ENCODE data around the gene KLHL14. TPM values are rescaled to one million over a fixed set of nuclear protein-coding genes. Genes with fewer than 3 reads are reported as not detected.

KLHL14 gene
- total RNA-seq, 1 donor from 2014 or later, result 7.0 TPM

DNA sequence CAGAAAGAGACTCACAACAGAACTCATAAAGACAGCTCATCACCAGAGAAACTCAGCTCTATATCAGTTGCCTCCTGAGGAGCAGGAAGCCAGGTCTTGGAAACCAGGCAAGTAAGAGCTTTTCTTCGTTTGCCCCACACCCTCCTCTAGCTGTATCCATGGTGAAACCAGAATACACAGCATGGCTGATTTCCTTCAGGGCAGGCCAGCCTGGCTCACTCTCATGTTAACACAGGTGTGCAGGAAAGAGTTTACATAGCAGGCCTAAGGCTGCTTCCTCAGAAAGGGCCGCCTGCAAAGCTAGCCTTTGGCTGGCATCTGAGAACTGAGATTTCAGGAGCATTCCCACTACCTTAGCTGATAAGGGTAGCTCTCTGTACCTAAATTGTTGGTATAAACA lies 65.7 kb downstream of the KLHL14 start:
- TF ChIP-seq, protein P1, sequence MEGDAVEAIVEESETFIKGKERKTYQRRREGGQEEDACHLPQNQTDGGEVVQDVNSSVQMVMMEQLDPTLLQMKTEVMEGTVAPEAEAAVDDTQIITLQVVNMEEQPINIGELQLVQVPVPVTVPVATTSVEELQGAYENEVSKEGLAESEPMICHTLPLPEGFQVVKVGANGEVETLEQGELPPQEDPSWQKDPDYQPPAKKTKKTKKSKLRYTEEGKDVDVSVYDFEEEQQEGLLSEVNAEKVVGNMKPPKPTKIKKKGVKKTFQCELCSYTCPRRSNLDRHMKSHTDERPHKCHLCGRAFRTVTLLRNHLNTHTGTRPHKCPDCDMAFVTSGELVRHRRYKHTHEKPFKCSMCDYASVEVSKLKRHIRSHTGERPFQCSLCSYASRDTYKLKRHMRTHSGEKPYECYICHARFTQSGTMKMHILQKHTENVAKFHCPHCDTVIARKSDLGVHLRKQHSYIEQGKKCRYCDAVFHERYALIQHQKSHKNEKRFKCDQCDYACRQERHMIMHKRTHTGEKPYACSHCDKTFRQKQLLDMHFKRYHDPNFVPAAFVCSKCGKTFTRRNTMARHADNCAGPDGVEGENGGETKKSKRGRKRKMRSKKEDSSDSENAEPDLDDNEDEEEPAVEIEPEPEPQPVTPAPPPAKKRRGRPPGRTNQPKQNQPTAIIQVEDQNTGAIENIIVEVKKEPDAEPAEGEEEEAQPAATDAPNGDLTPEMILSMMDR (IDR thresholded peaks at IDR 0.05; ENCODE audit: unreplicated experiment), result no peak
- no peaks in the 10 kb centered on the region for H3K9me3 Mint-ChIP-seq (ENCODE audit: low read depth)
- H3K27me3 Mint-ChIP-seq, result no peaks in the 10 kb centered on the region
- H3K4me1 Mint-ChIP-seq (ENCODE audit: low read depth), result peaks cover 1% of the 10 kb centered on the region
- no peak overlapping the region for H3K4me3 Mint-ChIP-seq (ENCODE audit: low read depth)
- no peak overlapping the region for H3K27ac Mint-ChIP-seq
- no peaks in the 10 kb centered on the region for H3K36me3 Mint-ChIP-seq (ENCODE audit: insufficient read depth)
- DNase-seq (ENCODE audit: low spot score, unreplicated experiment), result no peak

DNA sequence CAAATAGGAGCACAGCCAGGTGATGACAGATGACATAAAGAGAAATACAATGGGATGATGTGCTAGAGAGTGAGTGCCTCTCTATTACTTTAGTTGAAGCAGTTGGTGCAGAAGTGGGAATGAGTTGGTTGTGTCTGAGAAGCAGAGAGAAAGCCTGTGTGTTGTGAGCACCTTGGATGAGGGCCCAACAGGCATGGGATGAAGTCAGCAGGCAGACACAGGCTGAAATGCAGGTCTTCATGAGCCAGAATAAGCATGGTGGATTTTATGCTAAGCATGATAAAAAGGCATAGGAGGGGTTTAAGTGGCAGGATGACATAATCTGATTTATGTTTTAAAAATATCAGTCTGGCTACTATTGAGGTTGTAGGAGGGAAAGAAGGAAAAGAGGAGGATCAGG lies 71.5 kb downstream of the KLHL14 start:
- DNase-seq (ENCODE audit: low spot score, unreplicated experiment), result no peak
- Mint-ChIP-seq H3K36me3 (ENCODE audit: insufficient read depth) (no peaks in the 10 kb centered on the region), H3K4me3 (ENCODE audit: low read depth) (no peak overlapping the region), H3K27ac (no peak overlapping the region), H3K4me1 (ENCODE audit: low read depth) (peaks cover 4% of the 10 kb centered on the region), H3K27me3 (no peaks in the 10 kb centered on the region), H3K9me3 (ENCODE audit: low read depth) (no peaks in the 10 kb centered on the region)
- TF ChIP-seq, protein P1 (IDR thresholded peaks at IDR 0.05; ENCODE audit: unreplicated experiment), result no peak

DNA sequence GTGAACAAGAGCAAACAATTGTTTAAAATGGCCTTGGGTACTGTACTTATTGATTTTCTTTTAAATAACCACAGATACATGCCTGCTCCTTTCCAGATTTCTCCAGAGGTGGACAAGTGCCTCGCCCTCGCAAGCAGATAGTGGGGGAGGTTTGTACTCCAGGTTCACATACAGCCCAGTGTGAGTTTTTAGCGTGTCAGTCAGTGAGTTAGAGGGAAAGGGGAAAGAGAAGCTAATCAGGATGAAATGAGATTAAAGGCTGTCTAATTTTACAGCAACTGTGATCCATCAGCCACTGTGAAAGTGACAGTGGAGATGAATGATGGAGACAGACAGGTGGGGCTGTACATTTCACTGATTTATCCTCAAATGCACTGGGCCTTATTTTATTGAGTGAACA lies 74.7 kb downstream of the KLHL14 start:
- Mint-ChIP-seq H3K27ac (no peak overlapping the region), H3K36me3 (ENCODE audit: insufficient read depth) (no peaks in the 10 kb centered on the region)

GRCh38 chr18:32696376-32696775 lies 76.4 kb downstream of the KLHL14 start:
- Mint-ChIP-seq H3K4me3 (ENCODE audit: low read depth) (no peak overlapping the region), H3K4me1 (ENCODE audit: low read depth) (peaks cover 4% of the 10 kb centered on the region), H3K9me3 (ENCODE audit: low read depth) (no peaks in the 10 kb centered on the region), H3K36me3 (ENCODE audit: insufficient read depth) (no peaks in the 10 kb centered on the region), H3K27me3 (no peaks in the 10 kb centered on the region), H3K27ac (no peak overlapping the region)
- TF ChIP-seq, protein P1 (IDR thresholded peaks at IDR 0.05; ENCODE audit: unreplicated experiment), result no peak
- no peak for DNase-seq (ENCODE audit: low spot score, unreplicated experiment)

More for the DNA sequence above, 74.7 kb downstream of the KLHL14 start:
- TF ChIP-seq, protein P1 (IDR thresholded peaks at IDR 0.05; ENCODE audit: unreplicated experiment), result no peak
- no peak overlapping the region for H3K4me3 Mint-ChIP-seq (ENCODE audit: low read depth)
- H3K9me3 Mint-ChIP-seq (ENCODE audit: low read depth), result no peaks in the 10 kb centered on the region
- no peaks in the 10 kb centered on the region for H3K27me3 Mint-ChIP-seq
- DNase-seq (ENCODE audit: low spot score, unreplicated experiment), result no peak
- peaks cover 4% of the 10 kb centered on the region for H3K4me1 Mint-ChIP-seq (ENCODE audit: low read depth)

DNA sequence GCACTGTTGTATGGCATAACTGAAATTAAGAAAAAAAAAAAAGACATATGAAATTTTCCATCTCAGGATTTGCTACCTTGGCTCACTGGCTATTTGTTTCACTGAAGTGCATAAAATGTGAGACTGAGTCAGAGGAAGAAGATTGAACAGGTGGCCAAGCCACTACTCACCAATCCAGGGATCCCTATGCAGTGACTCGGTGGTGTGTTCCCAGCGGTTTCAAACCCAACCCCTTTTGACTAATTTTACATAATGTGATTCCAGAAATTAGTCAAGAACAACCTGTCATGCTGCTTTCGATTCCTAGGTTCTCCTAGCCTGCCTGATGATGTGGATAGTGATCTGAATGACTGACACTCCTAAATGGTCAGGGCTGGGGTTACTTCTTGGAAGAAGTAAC lies 77.3 kb downstream of the KLHL14 start:
- H3K4me1 Mint-ChIP-seq (ENCODE audit: low read depth), result peaks cover 4% of the 10 kb centered on the region
- H3K4me3 Mint-ChIP-seq (ENCODE audit: low read depth), result no peak overlapping the region
- TF ChIP-seq, protein P1 (IDR thresholded peaks at IDR 0.05; ENCODE audit: unreplicated experiment), result no peak

More for the DNA sequence above, 77.3 kb downstream of the KLHL14 start:
- no peaks in the 10 kb centered on the region for H3K36me3 Mint-ChIP-seq (ENCODE audit: insufficient read depth)
- H3K9me3 Mint-ChIP-seq (ENCODE audit: low read depth), result no peaks in the 10 kb centered on the region
- no peak for DNase-seq (ENCODE audit: low spot score, unreplicated experiment)
- H3K27me3 Mint-ChIP-seq, result no peaks in the 10 kb centered on the region
- no peak overlapping the region for H3K27ac Mint-ChIP-seq
